Measurements from ENCODE around the gene MTOR.
"Not testable (repeated sequence)": the region's sequence is repeated elsewhere in the genome, so short reads cannot be mapped to it uniquely, and the experiment has no call there.

MTOR gene

GRCh38 chr1:11144570-11145256, 117.6 kb downstream of the MTOR start:
- DNase-seq = no peak

DNA sequence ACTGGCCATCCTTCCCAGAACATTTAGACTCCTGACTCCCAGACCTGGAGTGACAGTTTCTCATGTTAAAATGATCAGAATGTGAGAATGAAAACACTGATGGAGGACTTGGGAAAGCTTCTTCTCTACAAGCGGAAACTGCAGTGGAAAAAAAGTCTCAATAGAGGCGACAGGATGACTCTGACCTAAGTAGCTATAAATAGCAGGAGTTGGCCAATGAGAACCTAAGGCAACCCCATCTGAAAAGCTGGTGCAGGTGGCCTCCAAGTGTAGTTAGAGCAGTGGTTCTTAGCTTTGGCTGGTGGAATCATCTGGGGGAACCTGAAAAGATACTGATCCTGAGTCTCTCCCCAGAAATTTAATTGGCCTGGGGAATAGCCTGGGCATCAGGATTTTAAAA, 118.4 kb downstream of the MTOR start:
- DNase-seq = no peak

DNA sequence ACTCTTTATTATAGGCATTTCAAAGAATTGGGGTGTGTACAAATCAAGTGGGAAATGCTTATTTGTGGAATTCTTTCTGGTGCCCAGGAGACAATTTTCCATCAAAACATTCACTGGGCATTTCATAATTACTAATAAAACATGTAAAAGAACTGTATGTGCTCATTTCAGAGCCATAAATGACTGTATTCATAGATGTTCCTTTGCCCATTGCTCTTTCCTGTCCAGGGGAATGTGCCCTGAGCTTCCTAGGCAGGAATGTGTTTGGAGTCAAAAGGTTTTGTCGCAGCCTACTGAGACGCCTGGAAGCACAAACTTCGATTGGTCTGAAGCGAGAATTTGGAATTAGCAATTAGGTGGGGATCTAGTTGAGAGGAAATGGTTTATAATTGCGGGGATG, 119.0 kb downstream of the MTOR start:
- no peak for DNase-seq

DNA sequence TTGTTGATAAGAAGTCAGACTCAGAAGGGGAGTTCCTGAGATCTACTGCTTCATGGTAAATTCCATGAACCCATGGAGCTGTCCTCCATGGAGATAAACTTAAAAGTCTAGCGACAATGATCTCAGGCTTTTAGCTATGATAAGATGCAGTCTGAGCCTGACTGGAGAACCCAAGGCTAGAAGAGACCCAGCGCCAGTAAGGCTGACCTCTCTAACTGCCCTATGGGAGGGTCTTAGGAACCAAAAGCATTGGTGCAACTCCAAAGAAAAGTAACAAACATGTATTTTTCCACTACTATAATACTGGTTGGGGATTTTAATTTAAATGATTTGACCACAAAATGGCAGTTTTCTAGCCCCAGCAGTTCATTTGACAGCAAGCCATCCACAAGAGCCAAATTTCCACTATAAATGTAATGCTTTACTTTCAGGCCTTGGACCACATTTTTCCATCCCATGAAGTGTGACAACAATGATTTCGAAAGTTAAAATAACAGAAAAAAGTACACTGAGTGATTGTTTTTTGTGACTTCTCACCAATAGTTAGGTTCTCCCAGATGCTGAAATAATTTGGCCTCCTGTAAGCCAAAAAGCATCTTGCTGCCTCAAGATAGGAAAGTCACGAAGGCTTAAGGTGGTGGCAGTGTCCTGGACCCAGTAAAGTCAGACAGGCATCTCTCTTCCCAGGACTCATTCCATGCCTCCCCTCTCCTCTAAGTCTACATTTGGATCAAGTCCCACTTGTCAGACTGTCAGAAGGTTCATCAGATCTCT, 119.5 kb downstream of the MTOR start:
- DNase-seq = no peak

DNA sequence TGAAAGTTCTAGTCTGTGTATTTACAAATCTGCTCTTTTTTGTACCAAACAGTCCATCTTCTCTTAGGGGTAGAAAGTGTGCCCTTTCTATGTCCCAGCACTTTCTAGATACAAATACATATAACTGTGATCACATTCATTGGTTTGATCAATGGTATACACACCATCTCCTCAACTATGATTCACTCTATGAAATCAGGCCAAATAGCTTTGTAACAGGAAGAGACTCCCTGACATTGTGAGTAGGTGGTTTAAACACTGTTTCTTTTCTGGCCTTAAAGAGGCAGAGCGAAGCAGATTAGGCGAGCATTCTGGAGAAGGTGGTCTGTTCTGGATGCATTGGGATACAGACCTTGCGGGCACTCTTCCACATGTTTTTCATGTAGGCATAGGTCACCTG, 123.4 kb downstream of the MTOR start:
- DNase-seq = no peak

- DNase-seq = no peak
Measured at GRCh38 chr1:11138029-11138428, 124.3 kb downstream of the MTOR start.

DNA sequence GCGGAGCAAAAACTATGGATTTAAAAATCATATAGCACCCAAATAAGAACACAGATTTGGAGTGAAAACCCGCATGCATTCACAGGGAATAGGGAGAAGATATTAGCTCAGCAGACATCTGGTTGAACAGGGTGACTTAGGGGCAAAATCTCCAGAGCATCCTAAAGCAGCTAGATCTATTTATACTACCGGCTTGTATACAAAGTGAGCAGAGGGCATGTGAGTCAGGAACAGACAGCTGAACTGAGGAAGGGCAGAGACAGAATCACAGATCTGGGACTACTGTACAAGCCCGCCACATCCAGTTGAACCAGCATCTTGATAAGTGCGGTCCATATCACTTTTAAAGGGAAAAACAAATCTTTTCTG, 127.5 kb downstream of the MTOR start:
- no peak for DNase-seq

- no peak for DNase-seq
Measured at GRCh38 chr1:11134251-11134897, 128.0 kb downstream of the MTOR start.

GRCh38 chr1:11132563-11133293, 129.6 kb downstream of the MTOR start:
- DNase-seq = no peak

- DNase-seq = no peak
Measured at GRCh38 chr1:11131816-11132215, 130.5 kb downstream of the MTOR start.

DNA sequence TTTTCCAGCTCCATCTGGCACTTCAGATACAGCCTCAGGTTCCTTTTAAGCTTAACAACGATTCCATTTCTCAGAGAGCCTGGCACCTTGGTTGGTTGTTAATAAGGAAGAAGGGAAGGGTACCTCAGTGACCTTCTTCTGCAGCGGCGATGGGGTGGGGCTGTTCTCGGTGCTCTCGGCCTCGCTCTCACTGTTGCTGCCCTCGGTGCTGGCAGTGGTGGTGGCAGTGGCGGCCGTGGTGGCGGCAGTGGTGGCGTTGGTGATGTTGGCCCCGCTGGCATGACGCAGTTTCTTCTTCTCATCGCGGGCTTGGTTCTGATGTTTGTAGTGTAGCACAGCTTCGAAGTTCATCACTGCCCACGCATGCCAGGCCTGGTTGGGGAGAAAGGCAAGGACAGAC, 131.9 kb downstream of the MTOR start:
- no peak for DNase-seq

DNA sequence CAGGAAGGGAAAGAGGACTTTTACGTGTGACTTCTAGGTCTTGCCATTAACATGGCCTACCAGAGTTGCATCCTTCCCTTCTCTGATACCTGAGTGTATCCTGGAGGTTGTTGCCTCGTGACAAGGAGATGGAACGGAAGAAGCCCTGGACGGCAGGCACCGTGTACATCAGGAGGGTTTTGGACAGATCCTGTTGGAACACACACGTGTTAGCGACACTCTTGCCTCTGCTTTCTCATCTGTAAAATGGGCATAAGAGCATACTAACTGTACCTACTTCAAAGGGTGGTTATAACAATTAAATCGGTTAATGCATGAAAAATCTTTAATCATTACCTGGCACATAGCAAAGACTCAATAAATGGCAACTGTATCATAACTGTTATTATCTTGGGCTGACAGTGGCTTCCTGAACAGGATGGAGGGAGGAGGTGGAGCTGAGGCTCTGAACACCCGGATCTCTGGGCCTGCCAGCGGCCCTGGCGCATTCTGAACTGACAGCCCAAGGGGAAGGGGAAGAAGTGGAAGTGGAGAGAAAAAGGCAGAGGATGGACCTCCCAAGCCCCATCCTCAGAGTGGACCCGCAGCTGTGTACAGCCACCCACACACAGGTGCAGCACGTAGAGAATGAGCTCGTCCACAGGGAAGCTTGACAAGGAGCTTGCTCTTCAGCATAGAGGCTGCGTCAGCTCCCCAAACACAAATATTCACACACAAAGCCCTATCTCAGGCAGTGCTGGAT, 132.5 kb downstream of the MTOR start:
- no peak for DNase-seq

DNA sequence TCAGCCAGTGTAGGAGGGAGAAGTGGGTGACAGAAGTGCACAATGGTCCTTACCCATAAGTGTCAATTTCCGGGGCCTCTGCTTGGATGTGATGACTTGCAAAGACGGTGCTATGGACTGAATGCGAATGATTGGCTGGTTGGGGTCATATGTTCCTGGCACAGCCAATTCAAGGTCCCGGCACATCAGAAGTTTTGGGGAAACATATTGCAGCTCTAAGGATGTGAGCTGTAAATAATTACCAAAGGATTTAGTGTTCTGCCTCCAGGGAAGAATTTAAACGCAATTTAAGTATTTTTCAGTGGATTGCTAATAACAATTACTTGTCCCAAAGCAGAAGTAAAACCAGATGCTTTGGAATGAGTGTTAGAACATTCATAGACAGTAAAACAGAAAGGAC, 135.8 kb downstream of the MTOR start:
- no peak for DNase-seq

- no peak for DNase-seq
Measured at GRCh38 chr1:11125931-11126330, 136.4 kb downstream of the MTOR start.

DNA sequence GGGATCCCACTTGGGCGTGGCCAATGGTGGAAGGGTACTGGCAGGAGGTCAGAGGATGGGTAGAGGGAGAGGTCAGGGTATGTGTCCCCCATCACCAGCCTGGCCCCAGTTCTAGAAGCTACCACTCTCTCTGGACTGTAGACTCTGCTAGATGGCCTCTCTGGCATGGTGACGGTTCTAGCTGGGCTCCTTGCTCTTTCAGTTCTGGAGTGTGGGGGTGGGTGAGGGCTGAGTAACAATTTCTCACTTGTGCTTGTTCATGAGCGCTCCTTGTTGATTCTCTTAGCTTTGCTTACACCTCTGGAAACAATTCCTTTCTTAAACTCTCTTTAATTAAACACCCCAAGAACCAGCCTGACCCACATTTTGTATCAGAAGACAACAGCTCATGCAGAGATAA, 137.4 kb downstream of the MTOR start:
- DNase-seq = no peak

- DNase-seq = no peak
Measured at GRCh38 chr1:11116318-11116717, 146.0 kb downstream of the MTOR start.

DNA sequence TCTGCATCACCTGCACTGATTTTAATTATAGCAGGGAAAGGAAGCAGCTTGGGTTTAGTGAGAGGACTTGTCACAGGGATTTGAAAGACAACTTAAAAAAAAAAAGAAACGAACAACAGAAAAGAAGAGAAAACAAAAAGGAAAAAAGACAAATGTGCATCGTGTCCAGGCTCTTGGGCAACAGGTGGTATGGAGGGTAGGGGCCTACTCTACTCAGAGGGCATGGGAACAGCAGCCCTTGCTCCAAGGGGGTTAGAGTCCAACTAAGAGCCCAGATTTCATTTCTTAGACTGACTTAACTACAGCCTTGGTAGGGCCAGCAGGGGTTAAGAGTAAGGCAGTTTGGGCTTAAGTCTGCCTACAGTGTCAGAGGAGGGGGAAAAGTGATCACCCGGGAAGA, 147.4 kb downstream of the MTOR start:
- DNase-seq = no peak

DNA sequence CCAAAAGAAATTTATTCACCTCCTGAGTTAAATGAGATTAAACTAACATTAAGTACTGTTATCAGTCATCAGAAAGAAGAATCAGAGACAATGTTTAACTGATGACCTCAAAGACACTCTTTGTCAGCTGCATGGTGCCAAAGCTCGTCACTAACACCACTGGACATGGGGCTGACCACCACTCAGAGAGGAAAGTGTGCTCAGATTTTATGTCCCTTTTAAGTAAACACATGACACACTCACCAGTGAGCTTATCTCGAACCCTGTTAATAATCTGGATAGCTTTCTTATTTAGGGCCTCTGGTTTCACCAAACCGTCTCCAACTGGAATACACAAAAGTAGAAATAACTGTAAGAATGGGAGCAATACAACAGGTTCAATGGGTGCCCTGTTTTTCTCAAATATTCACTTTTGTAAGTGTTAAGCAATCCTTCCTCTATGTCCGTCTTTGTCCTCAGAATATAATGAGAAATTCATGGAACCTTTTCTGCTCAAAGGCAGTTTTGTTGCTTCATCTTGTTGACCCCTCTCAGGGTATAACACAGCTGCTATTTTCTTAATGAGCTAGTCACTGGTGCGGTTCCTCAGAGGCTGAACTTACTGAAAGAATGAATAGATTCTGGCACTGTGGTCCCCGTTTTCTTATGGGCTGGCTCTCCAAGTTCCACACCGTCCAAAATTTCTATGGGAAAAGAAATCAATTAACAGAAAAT, 153.1 kb downstream of the MTOR start:
- DNase-seq = no peak

DNA sequence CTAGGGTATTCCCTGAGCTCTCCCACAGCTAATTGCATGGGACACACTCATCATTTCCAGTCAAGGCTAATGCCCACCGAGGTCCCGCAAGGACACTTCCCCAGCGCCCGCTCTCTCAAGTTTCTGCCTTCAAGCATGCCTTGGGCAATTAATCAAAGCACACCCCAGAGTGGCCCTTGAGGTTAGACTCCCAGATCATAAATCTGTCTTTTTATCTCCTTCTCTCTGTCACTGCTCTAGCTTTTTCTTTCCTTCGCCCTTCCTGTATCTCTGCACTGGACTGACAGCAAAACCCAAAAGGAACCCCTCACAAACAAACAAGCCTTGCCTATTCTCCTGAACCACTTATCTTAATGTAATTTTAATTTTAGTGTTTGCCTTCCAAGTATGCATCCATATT, 154.8 kb downstream of the MTOR start:
- DNase-seq = no peak

- DNase-seq = no peak
Measured at GRCh38 chr1:11105586-11105985, 156.8 kb downstream of the MTOR start.

DNA sequence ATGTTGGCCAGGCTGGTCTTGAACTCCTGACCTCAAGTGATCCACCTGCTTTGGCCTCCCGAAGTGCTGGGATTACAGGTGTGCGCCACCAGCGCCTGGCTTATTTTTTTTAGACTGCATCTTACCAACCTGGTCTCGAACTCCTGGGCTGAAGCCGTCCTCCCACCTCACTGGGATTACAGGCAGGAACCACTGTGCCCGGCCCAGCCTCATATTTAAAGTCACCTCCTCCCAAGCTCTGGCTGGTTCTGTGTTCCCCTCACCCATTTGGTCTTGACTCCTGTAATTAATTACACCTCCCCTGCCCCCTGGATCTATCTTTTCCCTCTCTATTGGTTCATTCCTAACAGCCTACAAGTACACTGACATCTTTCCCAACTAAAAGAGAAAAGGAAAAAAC, 161.0 kb downstream of the MTOR start:
- DNase-seq = no peak

GRCh38 chr1:11100806-11101205, 161.5 kb downstream of the MTOR start:
- DNase-seq = not testable (repeated sequence)
